ELR (cell line): ENCODE measurements around the gene ASAP2.
"Not testable (repeated sequence)": the region's sequence is repeated elsewhere in the genome, so short reads cannot be mapped to it uniquely, and the experiment has no call there.

Experiments used
- DNase-seq: peaks from one replicate; pipeline ENCODE4 v3.0.0-alpha.2; 2015; ENCODE audit warnings: low read depth

The ASAP2 gene

DNA sequence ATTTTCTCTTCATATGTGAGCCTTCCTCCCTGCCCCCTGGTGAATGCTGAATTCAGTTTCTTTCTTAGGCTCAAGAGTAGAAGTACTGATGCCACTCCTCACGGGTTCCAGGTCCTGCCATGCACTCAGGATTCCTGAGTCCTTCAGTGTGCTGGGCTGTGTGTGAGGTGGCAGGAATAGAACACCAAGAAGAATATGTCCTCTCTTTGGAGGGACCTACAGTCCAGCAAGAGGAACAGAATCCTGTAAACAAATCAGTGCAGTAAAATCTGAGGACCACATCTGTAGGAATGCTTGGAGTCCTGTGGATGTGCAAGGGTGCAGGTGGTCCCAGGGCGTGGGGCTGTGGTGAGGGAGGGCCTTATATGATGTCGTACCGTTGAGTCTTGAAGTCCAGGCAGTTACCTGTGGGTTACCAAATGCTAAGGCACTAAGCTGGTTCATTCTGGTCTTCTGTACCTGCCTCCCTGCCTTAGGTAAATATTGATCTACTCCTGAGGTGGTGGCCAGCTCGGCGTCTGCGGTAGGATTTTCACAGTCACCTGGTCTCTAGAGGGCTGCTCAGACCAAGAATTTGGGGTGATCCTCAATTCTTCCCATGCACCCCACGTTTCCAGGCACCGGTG is 5.5 kb downstream of the ASAP2 start:
- DNase-seq = no peak

DNA sequence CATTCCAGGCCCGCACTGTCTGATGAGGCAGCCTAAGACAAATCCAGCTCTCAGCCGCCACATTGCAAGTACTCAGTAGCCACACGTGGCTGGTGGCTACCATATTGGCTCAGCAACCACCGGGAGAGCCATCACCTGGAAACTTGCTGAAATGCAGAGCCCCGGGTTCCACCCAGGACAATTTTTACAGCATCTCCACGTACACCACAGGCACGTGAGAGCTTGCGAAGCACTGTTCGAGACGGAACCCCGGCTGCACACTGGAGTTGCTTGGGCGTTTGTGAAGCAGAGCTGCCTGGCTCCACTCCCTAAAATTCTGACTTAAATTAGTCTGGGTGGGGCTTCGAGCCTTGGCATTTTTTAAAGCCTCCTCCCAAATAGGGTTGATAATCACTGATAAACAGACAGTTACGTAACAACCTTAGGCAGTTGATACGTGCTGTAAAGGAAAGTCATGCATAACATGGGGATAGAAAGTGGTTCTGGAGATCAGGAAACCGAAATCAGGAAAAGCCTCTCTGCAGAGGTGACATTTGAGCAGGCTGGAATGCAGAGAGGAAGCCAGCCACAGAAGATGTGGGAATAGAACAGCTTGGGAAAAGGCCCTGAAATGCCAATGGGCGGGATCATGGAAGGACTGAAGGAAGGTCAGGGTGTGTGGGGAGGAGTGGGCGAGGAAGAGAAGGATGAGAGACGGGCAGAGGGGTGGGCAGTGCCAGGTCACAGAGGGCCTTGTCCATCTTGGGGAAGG is 6.2 kb downstream of the ASAP2 start:
- DNase-seq = no peak

DNA sequence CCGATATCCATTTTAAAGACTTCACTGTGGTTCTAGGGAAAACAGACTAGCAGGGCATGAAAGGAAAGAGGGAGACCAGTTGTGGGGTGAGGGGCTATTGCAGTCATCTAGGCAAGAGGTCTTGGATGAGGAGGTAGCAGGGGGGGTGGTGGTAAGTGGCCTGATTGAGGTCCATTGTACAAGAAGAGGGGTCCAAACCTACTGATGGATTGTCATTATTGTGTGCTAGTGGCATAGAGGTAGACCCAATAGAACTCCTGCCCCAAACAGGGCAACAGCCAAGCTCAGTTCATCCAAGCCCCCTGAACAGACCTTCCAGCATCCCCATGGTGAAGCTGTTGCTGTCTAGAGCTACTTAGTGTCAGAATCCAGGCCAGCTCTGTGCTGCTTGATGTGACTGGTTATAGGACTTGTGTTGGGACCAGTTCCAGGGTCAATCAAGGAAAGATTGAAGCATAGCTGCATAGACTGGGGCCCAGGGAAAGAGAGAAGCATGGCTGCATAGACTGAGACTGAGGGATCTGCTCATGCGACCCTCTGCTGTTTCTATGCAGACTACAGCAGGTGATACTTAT is 7.0 kb downstream of the ASAP2 start:
- DNase-seq = no peak

DNA sequence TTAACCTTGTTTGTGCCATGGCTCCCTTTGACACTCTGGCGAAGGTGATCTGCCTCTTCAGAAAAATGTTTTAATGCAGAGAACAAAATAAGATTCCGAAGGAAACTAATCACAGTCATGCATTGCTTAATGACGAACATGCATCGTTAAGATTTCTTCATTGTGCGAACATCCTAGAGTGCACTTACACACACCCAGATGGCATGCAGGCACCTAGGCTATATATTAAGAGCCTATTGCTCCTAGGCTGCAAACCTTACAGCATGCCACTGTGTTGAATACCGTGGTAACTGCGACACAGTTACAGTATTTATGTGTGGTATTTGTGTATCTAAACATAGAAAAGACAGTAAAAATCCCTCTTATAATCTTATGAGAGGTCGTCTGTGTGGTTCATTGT is 8.3 kb downstream of the ASAP2 start:
- no peak for DNase-seq

DNA sequence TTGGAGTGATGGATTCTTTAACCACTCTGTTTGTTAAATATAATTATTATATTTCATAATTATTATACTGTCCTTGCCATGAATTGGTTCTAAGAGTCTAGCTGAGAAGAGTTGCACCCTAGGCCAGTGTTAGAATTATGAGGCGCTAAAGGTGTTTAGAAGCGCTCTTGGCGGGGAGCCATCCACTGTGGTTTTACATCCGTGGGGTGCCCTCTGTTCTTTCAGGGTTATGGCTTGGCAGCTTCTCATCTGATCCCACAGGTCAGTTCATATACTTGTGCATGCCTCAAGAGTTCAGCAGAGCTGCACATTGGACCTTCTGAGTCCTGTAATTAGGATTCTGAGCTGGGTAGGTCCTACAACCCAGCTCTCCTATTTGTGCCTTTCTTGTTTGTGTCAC is 9.1 kb downstream of the ASAP2 start:
- no peak for DNase-seq

DNA sequence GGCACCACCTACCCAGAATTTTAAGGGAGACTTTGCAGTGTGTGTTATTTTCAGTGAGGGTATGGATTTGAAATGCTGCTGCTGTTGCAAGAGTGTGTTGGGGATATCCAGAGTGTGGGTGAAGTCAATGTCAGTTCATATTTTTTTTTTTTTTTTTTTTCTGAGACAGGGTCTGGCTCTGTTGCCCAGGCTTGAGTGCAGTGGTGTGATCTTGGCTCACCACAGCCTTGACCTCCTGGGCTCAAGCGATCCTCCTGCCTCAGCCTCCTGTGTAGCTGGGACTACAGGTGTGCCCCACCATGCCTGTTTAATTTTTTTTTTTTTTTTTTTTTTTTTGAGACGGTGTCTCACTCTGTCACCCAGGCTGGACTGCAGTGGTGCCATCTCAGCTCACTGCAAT is 9.5 kb downstream of the ASAP2 start:
- DNase-seq = not testable (repeated sequence)

DNA sequence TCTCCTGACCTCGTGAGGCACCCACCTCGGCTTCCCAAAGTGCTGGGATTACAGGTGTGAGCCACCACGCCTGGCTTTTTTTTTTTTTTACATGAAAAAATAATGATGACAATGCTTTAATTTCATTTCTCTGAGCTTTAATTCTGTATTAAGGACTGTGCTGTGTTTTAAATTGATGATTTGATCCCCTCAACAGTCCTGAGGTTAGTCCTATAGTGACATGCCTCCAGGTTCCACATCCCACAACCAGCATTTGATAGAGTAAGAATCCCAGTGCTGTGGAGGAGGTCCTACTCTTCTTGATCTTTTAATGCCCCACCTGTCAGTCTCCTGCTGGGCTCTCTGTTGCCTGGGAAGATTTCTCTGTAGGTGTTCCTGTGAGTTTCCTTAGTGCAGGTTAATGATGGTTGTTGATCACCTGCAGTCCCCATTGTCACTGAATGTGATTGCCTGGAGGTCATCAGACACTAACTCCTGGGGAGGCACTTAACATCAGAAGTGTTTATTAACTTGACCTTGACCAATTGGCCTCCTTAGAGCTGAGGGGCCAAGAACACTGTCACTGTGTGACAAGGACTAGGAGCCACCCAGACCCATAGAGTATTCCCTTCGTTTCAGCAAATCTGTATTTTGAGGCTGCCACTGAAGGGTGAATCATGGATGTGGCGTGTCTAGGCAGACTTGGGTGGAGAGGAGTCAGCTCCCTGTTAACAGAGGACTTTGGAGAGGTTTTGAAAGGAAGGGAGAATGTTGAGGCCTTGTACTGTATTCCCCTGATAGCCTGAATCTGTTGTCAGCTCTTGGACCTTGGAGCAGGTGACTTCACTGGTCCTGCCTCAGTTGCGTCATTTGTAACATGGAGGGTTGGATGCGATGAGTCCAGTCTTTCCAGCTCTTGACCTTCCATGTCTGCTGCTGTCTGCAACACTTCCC is 11.5 kb downstream of the ASAP2 start:
- DNase-seq = no peak

DNA sequence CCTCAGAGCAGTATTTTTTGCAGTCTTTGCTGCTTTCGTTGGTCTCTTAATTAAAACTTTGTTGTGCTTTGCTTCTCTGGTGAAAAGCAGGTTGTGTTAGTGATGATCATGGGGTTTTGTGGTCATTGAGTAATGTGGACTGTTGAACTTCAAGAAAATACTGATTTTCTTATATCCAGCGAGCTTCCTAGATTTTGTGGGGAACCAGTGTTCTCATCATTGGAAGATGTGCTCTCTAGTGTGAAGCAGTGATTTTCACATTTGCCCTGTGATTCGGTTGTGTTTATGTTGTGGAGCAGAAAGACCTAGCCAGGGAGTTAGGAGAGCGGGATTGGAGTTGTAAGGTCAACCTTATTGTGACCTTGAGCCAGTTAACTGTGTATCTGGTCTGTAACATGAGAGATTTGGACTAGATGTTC is 12.4 kb downstream of the ASAP2 start:
- no peak for DNase-seq

DNA sequence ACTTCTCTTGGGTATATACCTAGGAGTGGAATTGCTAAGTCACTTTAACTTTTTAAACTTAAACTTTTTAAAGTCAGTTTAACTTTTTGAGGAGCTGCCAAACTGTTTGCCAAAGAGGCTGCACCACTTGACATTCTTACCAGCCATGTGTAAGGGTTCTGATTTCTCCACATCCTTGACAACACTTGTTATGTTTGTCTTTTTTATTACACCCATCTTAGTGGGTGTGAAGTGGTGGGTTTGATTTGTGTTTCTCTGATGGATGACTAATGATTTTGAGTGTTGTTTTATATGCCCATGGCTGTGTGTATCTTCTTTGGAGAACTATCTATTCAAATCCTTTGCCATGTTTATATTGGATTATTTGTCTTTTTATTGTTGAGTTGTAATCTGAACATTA is 13.6 kb downstream of the ASAP2 start:
- no peak for DNase-seq

DNA sequence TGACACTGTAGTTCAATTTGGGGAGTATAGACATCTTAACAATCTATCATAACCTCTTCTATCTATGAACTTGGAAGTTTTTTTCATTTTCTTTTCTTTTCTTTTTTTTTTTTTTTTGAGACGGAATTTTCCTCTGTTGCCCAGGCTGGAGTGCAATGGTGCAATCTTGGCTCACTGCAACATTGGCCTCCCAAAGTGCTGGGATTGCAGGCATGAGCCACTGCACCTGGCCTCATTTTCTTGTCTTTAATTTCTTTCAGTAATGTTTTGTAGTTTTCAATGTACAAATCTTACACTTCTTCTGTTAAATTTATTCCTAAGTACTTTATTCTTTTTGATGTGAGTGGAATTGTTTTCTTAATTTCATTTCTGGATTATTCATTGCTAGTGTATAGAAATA is 14.6 kb downstream of the ASAP2 start:
- DNase-seq = no peak

DNA sequence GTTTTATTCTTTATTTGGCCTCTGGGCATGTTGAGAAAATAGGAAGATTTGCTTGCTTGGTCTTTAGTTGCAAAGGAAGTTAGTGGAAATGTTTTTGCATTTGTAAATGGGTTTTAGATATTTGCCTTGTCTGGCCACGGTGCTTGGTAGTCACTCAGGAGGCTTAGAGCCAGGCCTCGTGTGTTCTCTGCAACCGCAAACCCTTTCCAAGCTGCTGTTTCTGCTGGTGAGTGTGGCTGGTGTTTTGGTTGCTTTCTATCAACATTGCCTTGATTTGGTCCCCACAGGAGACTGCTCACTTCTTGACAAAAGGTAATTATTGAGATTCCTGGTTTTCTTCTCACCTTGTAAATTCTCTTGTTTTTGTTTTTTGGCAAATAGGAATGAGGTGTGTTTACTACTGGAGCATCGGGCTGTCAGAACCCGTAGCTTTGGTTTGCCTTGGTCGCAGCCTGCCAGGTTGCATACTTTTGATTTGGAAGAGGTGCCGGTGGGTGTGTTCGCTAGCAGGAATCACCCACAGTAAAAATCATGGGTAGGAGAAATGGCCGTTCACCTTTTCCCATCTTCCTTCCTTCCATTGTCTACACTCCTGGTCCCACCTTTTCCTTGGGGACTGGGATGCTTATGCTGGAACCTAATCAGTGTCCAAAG is 15.8 kb downstream of the ASAP2 start:
- DNase-seq = no peak

DNA sequence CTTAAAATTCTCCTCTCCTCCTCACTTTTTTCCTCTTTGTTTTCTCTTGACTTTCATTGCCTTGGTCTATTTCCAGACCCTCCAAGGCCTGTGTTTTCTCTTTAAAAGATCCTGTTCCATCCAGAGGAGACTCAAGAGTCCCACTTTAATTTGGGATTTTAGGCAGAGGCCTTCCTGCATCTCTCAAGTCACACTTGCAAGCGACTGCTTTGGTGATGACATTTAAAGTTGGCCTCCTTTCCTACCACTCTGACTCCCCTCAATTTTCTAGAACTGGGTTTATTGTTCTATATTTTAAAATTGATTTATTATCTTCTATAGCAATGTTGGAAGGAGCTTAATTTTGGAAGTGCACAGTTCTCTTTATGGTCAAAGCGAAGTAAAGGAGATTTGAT is 16.3 kb downstream of the ASAP2 start:
- DNase-seq = no peak

DNA sequence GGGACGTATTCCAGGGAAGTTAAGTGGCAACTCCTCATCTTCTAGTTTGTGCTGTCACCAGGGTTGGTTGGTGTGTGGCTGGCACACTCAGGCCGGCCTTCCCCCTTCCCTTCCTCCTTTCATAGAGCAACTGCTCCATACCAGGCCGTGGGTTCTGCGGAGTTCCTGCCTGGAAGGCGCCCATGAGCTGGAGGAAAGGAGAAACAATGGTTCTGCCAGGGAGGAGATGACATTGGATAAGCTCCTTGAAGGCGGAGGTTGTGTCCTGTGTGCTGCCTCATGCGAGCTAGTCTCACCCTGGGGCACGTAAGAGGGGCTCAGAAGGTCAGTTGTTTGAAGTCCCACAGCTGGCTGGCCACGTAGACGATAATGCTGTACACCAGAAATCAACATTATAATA is 19.2 kb downstream of the ASAP2 start:
- no peak for DNase-seq

DNA sequence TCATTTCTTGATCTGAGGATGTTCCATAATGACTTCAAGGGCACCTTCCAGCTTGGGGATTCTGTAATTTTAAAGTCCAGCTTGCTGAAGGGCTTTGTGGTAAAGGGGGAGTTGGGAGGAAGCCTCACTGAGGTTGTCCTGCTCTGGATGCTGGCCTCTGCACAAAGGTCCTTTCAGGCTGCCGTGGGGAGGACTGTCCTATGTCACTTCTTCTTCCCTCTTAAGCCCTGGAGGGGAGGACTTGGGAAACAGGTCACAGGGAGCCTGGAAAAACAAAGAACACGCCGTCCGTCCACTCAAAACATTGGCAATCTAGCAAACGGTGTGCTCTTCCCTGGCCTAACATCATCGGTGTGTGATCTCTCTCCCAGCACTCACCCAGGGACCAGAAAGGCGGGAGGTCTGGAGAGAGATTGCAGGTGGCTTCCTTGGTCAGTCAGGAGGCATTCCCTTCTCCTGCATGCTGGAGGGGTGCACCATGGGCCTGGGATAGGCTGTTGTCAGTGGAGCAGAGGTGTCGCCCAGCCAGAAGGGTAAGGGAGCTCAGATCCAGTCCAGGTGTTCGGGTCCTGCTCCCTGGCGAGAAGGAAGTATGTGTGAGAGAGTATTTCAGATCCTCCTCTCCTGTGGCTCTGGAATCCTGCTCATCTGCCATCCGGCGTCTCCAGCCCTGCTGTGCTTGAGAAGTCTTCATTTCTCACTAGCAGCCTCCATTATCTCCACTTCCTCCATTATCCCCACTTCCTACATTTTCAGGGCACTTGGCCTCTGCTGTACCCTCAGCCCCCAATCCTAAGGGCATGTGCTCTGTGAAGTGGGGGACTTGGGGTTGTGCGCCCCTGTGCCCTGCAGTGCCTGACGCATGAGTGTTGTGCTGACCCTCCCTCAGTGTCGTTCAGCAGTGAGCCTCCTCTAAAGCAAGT is 20.1 kb downstream of the ASAP2 start:
- no peak for DNase-seq

DNA sequence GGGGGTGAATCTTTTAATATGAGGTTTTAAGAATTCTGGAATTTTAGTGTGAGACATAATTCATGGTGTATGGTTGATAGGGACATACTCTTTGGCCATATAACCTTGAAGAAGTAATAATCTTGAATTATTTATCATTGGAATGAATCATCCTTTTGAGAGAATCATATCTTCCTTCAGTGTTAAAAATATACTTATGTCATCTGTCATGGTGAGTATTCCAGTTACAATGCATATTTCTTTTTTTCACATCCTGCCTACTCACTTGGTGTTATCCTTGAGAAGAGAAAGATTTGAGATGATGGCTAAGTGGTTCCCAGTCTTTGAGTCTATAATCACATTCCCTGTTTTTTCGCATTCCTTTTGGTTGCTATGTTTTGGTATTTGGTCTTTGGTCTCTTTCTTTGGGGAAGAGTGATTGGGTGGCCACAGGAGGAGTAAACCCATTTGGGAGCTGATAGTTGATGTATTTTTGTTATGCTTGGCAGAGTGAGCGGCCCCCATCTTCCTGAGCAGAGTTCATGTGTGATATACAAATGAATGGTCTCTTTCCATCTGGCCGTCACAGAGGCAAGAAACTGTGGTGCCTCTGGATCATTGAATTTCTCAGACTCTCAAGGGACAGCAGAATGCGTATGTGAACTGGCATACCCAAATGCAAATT is 21.6 kb downstream of the ASAP2 start:
- peak; percentile 85 for DNase-seq

DNA sequence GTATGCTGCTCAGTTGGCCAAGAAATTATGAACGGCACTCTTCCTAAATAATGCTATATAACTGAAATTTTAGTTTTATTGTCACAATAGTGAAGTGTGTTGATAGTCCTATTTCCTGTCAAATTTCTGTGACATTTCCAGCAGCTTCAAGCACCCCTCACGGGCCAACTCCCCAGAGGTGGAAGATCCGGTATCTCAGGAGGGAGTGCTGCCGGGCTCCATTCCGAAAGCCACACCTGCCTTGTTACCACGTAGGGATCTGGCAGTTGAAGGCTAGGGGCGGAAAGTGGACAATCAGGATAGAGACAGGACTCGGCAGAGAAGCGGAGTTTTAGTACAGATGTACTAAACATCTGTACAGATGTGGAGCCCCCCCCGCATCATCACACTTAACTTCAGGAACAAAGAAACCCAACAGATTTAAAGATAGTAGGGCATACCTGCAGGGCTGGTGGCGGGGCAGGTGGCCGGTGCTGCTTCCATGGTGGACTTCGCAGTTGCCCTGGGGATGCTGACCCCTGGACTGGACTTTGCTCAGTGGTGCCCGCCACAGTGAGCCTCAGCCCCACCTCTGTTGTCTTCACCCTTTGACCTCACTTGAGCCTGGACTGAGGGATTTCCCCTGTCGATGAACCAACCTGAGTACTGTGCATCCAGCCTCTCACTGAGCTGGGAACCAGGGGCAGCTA is 22.3 kb downstream of the ASAP2 start:
- no peak for DNase-seq

DNA sequence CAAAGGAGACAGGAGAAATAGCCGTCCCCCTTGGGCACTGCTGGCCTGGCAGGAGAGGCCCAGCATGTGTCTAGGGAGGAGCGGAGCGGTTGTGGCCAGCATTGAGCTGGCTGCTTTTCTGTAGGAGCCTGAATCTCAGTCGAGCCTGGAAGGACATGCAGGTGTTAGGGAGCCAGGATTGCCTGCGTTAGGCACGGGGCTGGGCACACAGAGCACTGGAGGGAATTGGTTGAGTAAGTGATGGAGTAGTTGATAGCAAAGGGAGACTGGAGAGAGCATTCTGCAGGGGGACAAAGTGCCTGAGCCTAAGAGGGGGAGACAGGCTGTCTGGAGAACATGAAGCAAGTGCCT is 22.8 kb downstream of the ASAP2 start:
- DNase-seq = no peak

DNA sequence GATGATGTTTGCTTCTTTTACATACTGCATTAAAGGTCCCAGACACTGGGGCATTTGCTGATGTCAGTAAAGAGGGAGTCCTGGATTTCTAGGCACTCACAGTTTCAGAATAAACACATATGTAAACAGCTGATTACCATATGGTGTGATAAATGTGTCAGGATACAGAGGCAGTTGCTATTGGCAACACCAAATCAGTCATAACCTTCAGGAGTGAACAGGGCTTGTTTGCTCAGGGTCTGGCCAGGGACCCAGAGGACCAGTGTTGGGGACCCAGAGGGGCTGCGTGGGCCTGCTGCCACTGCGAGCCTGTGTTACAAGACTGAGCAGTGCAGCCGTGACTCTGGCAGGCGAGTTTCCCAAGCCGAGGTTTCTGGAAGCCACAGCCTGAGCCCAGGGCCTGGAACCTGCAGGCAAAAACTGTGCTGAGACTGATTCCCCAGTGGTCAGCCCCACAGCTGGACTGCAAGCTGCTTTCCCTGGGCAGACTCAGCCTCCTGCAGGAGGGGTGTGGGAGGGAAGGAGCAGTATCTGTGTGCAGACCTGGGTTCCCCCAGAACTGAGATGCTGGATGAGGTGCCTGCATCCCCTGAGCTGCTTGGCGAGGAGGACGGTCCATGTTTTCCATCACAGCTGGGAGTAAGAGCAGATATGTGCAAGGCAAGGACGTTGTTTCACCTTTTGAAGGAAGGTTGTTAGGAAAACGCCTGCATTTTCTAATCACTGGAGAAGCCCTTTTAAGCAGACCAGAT is 23.6 kb downstream of the ASAP2 start:
- no peak for DNase-seq

DNA sequence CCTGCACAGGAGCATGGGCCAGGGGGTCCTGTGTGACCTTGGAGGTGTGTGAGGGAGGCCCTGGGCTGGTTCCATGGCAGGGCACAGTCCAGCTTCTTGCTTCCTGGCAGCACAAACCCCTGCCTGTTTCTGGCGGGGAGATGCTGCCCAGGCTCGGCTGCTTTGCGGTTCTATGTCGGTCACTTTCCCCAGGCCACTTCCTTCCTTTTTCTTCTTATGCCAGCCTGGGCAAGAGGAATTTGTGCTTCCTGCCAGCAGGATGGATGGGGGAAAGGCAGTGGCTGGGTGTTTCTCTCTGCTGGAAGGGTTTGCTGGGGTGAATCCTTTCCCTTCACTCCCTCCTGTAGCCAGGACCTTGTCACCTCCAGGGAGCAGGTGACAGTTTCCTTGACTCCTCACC is 24.3 kb downstream of the ASAP2 start:
- DNase-seq = no peak
